BLaER1 (cell line): Measurements from ENCODE around the gene EFHB.
"Not testable (repeated sequence)": the region's sequence is repeated elsewhere in the genome, so short reads cannot be mapped to it uniquely, and the experiment has no call there.

Source experiments
- H3K27ac ChIP-seq: shearing (Covaris generic); formaldehyde crosslinking; 2 replicates; pipeline ENCODE4 v1.8.1; 2022
- H3K27me3 ChIP-seq: shearing (Covaris generic); formaldehyde crosslinking; 2 replicates; pipeline ENCODE4 v1.8.1; 2022
- H3K36me3 ChIP-seq: shearing (Covaris generic); formaldehyde crosslinking; 2 replicates; pipeline ENCODE4 v1.8.1; 2022
- H3K4me1 ChIP-seq: shearing (Covaris generic); formaldehyde crosslinking; 2 replicates; pipeline ENCODE4 v1.8.1; 2022
- H3K4me2 ChIP-seq: shearing (Covaris generic); formaldehyde crosslinking; 2 replicates; pipeline ENCODE4 v1.8.1; 2022
- H3K4me3 ChIP-seq: shearing (Covaris generic); formaldehyde crosslinking; 2 replicates; pipeline ENCODE4 v1.8.1; 2022
- H3K9ac ChIP-seq: shearing (Covaris generic); formaldehyde crosslinking; 2 replicates; pipeline ENCODE4 v1.8.1; 2022
- H3K9me3 ChIP-seq: shearing (Covaris generic); formaldehyde crosslinking; 2 replicates; pipeline ENCODE4 v1.8.1; 2022
- H4K20me1 ChIP-seq: shearing (Covaris generic); formaldehyde crosslinking; 2 replicates; pipeline ENCODE4 v1.8.1; 2022
- Cebpa-rat ChIP-seq: shearing (Covaris generic); IDR thresholded peaks from 2 replicates; pipeline ENCODE4 v1.8.1; 2022

The EFHB gene

GRCh38 chr3:19898721-19899120, 35.3 kb downstream of the EFHB start:
- H3K4me3 ChIP-seq = no peak overlapping the region
- no peak overlapping the region for H3K9ac ChIP-seq
- no peaks in the 10 kb centered on the region for H3K4me1 ChIP-seq
- TF ChIP-seq Cebpa-rat = no peak
- no peaks in the 10 kb centered on the region for H3K9me3 ChIP-seq
- H3K27me3 ChIP-seq = no peaks in the 10 kb centered on the region
- H3K36me3 ChIP-seq = no peaks in the 10 kb centered on the region
- no peak overlapping the region for H3K4me2 ChIP-seq
- no peak overlapping the region for H3K27ac ChIP-seq
- H4K20me1 ChIP-seq = no peaks in the 10 kb centered on the region

GRCh38 chr3:19891740-19892139, 42.3 kb downstream of the EFHB start:
- TF ChIP-seq Cebpa-rat = no peak
- H3K4me2 ChIP-seq = no peak overlapping the region
- H3K4me3 ChIP-seq = no peak overlapping the region
- H3K9ac ChIP-seq = no peak overlapping the region
- no peaks in the 10 kb centered on the region for H3K27me3 ChIP-seq
- no peaks in the 10 kb centered on the region for H3K4me1 ChIP-seq
- no peaks in the 10 kb centered on the region for H4K20me1 ChIP-seq
- H3K9me3 ChIP-seq = no peaks in the 10 kb centered on the region
- H3K27ac ChIP-seq = no peak overlapping the region
- H3K36me3 ChIP-seq = no peaks in the 10 kb centered on the region

GRCh38 chr3:19888428-19889152, 45.4 kb downstream of the EFHB start:
- TF ChIP-seq Cebpa-rat = no peak
- no peaks in the 10 kb centered on the region for H3K27me3 ChIP-seq
- H3K4me1 ChIP-seq = no peaks in the 10 kb centered on the region
- H3K9me3 ChIP-seq = no peaks in the 10 kb centered on the region
- H3K27ac ChIP-seq = no peak overlapping the region
- H3K4me3 ChIP-seq = no peak overlapping the region
- no peaks in the 10 kb centered on the region for H4K20me1 ChIP-seq
- H3K9ac ChIP-seq = no peak overlapping the region
- H3K4me2 ChIP-seq = no peak overlapping the region
- no peaks in the 10 kb centered on the region for H3K36me3 ChIP-seq

- H4K20me1 ChIP-seq, H3K4me1 ChIP-seq, H3K27me3 ChIP-seq, H3K9ac ChIP-seq, H3K27ac ChIP-seq, H3K9me3 ChIP-seq, H3K36me3 ChIP-seq, H3K4me2 ChIP-seq, H3K4me3 ChIP-seq: not testable (repeated sequence)
Measured at GRCh38 chr3:19887122-19887521, 46.9 kb downstream of the EFHB start.

GRCh38 chr3:19886404-19886803, 47.6 kb downstream of the EFHB start:
- no peak overlapping the region for H3K27ac ChIP-seq
- H4K20me1 ChIP-seq = no peaks in the 10 kb centered on the region
- H3K9me3 ChIP-seq = no peaks in the 10 kb centered on the region
- H3K4me1 ChIP-seq = 0 out of 2 replicates have a peak, but pooled peaks cover under 1% of the 10 kb centered on the region
- H3K36me3 ChIP-seq = no peaks in the 10 kb centered on the region
- H3K4me2 ChIP-seq = no peak overlapping the region
- H3K4me3 ChIP-seq = no peak overlapping the region
- no peak overlapping the region for H3K9ac ChIP-seq
- no peaks in the 10 kb centered on the region for H3K27me3 ChIP-seq
- no peak for TF ChIP-seq Cebpa-rat

GRCh38 chr3:19885468-19885867, 48.5 kb downstream of the EFHB start:
- Histone ChIP-seq H3K27me3 (no peaks in the 10 kb centered on the region), H3K27ac (no peak overlapping the region), H3K9ac (no peak overlapping the region), H3K9me3 (no peaks in the 10 kb centered on the region), H3K36me3 (no peaks in the 10 kb centered on the region), H4K20me1 (no peaks in the 10 kb centered on the region), H3K4me3 (no peak overlapping the region), H3K4me2 (no peak overlapping the region), H3K4me1 (0 out of 2 replicates have a peak, but pooled peaks cover 4% of the 10 kb centered on the region)
- TF ChIP-seq Cebpa-rat = no peak

GRCh38 chr3:19881852-19882251, 52.2 kb downstream of the EFHB start:
- TF ChIP-seq Cebpa-rat = no peak
- no peaks in the 10 kb centered on the region for H4K20me1 ChIP-seq
- no peak overlapping the region for H3K27ac ChIP-seq
- H3K4me1 ChIP-seq = 0 out of 2 replicates have a peak, but pooled peaks cover 4% of the 10 kb centered on the region
- no peak overlapping the region for H3K4me3 ChIP-seq
- no peaks in the 10 kb centered on the region for H3K27me3 ChIP-seq
- H3K9me3 ChIP-seq = no peaks in the 10 kb centered on the region
- H3K9ac ChIP-seq = no peak overlapping the region
- H3K36me3 ChIP-seq = no peaks in the 10 kb centered on the region
- H3K4me2 ChIP-seq = no peak overlapping the region

GRCh38 chr3:19881036-19881435, 53.0 kb downstream of the EFHB start:
- no peak overlapping the region for H3K9ac ChIP-seq
- H3K27me3 ChIP-seq = no peaks in the 10 kb centered on the region
- H3K4me3 ChIP-seq = no peak overlapping the region
- TF ChIP-seq Cebpa-rat = no peak
- H3K4me1 ChIP-seq = 0 out of 2 replicates have a peak, but pooled peaks cover 4% of the 10 kb centered on the region
- no peak overlapping the region for H3K27ac ChIP-seq
- no peaks in the 10 kb centered on the region for H3K36me3 ChIP-seq
- H4K20me1 ChIP-seq = no peaks in the 10 kb centered on the region
- no peaks in the 10 kb centered on the region for H3K9me3 ChIP-seq
- H3K4me2 ChIP-seq = no peak overlapping the region

- H3K36me3 ChIP-seq = no peaks in the 10 kb centered on the region
- no peaks in the 10 kb centered on the region for H4K20me1 ChIP-seq
- TF ChIP-seq Cebpa-rat = no peak
- no peaks in the 10 kb centered on the region for H3K27me3 ChIP-seq
- no peak overlapping the region for H3K9ac ChIP-seq
- 0 out of 2 replicates have a peak, but pooled peaks cover 4% of the 10 kb centered on the region for H3K4me1 ChIP-seq
- H3K27ac ChIP-seq = no peak overlapping the region
- H3K9me3 ChIP-seq = no peaks in the 10 kb centered on the region
- no peak overlapping the region for H3K4me3 ChIP-seq
- no peak overlapping the region for H3K4me2 ChIP-seq
Measured at GRCh38 chr3:19877656-19878055, 56.4 kb downstream of the EFHB start.

- Histone ChIP-seq H3K27ac (no peak overlapping the region), H3K9me3 (no peaks in the 10 kb centered on the region), H3K27me3 (no peaks in the 10 kb centered on the region), H3K36me3 (no peaks in the 10 kb centered on the region), H3K4me2 (no peak overlapping the region), H3K4me1 (no peaks in the 10 kb centered on the region), H3K4me3 (no peak overlapping the region), H3K9ac (no peak overlapping the region), H4K20me1 (no peaks in the 10 kb centered on the region)
- no peak for TF ChIP-seq Cebpa-rat
Measured at GRCh38 chr3:19866751-19867347, 67.2 kb downstream of the EFHB start.

- not testable (repeated sequence) for H3K36me3 ChIP-seq, H3K9ac ChIP-seq, H3K4me3 ChIP-seq, H3K4me2 ChIP-seq, H4K20me1 ChIP-seq, H3K9me3 ChIP-seq, H3K4me1 ChIP-seq, H3K27ac ChIP-seq, H3K27me3 ChIP-seq
Measured at GRCh38 chr3:19855318-19855717, 78.7 kb downstream of the EFHB start.

- not testable (repeated sequence) for H3K9ac ChIP-seq, H3K27me3 ChIP-seq, H4K20me1 ChIP-seq, H3K4me3 ChIP-seq, H3K27ac ChIP-seq, H3K9me3 ChIP-seq, H3K4me1 ChIP-seq, H3K36me3 ChIP-seq, H3K4me2 ChIP-seq
Measured at GRCh38 chr3:19846609-19847008, 87.4 kb downstream of the EFHB start.
